ENCODE measurements around the gene EDA.
"Not testable (repeated sequence)": the region's sequence is repeated elsewhere in the genome, so short reads cannot be mapped to it uniquely, and the experiment has no call there.

EDA gene

DNA sequence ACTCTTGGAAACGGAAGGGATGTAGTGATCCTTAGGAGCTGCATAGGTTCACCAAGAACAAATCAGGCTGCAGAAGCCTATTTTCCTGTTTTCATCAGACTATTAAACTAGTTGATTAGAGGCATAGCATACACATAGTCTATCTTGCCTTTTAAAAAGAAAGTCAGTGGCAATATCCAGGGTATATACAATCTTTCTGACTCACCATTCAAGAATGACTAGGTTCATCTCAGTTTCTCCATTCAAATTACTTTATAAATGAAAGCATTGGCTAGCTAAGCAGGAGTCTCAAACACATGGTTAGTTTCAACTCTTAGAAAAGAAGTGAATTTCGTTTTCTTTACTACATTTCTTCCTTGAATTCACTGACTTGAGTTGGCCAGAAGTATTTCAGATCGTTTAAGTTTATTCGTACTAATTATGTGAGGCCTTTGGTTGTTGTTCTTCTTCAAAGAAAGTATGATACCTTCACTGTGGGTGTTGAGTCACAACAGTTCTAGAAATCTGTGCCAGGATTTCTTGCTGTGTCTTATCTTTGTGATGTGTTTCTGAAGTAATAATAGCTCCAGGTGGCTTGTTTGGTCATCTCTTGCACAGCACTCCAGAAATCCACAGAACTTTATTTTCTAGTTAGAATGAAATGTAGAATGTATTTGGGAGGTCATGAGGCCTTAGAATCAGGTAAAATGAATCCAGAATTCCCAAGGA lies 345.6 kb downstream of the EDA start:
- DNase-seq: no peak

DNA sequence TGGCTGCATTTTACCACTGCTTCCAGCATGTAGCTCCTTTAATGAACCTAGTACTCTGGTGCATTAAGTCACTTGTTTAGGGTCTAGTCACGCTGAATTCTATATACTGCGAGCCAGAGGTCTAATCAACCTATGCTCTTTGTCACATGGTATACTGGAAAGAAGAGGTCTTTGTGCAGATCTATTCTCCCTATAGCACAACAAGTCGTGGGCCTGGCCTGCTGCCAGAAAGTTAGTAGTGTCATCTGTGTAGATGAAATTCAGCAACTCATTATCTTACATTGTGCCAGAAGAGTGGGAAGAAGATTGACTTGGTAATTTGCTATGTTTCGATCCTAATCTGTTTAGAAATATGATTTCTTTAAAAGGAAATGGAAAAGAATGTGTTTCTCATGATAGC lies 353.0 kb downstream of the EDA start:
- no peak for DNase-seq

DNA sequence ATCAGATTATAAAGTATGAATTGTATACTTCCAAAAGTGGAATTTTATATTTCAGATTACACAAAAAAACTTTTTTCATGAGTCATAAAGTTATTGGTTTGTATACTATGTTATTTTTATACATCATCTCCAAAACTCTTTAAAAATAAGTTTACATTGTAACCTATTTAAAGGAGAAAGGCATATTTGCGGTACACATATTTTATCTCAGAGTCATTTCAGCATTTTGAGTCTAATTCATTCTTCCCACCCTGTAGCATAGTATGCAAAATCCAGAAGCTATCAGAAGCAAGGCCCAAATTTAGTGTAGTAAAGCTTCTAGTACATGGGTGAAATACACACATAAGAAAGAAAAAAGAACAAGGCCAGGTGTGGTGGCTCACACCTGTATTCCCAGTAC lies 353.5 kb downstream of the EDA start:
- DNase-seq: no peak

DNA sequence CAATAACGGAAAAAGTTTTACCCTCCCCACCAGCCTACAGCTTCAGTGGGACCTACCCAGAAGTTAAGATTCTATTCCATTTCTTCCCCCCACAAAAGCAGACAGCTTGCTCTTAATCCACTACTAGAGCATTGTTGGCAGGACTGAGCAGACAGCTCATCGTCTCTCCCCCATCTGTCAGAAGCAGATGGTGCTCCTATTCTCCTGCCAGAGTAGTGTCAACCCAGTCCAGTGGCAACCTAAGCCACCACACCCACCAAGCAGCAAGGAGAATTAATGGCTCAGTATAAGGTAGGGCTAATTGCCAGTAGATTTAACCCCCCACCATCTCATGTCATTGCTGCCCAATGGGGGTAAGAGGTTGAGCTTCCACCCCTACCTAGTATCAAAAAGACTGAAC lies 371.8 kb downstream of the EDA start:
- no peak for DNase-seq

DNA sequence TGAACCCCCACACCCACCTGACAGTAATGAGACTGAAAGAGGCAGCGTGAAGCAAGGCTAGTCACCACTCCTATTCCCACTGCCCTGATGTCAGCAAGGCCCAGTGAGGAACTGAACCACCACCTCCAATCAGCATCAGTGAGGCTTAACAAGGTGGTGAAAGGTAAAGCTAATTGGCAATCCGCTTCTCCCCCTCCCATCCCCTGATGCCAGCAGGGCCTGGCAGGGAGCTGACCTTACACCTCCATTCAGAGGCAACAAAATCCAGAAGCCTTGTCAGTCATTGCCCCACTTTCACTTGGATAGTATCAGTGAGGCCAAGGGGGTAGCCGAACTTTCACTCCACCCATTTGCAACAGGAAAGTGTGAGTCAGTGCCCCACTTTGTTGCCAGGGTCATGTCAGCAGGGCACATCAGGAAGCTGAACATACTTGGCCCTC lies 373.1 kb downstream of the EDA start:
- DNase-seq: no peak

DNA sequence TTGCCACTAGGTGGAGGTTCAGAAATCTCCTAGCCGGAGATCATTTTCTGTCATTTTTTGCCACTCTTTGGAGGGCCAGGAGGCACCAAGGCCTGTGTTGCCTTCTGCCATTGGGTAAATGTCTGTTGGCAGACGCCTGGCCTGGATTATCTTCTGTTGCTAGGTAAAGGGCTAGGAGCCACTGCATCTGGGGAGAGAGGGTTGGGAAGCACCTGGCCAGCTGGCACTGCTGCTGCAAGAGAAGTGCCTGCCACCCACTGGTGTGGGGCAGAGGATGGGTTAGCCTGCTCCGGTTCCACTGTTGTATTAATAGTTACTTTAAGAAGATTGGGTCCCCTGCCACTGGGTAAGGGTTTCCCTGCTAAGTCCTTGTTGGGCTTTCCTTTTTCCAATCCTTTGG lies 375.8 kb downstream of the EDA start:
- no peak for DNase-seq

DNA sequence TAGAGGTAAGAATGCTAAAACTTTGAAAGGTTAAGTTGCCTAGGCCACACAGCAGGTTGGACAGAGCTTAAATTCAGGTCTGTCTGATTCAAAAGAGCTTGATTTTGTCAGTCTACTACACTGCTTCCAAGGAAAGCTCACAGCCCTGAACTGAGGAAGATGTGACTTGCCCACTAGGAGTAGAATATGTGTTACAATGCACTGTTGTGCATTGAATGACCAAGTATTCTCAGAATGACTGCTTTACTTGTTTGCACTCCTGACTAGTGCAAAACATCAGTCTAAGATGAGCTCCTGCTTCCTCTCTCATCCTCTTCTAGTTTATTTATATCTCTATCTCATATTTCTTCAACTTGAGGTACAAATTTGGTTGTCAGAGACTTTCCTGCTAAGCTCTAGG lies 377.6 kb downstream of the EDA start:
- DNase-seq: no peak

DNA sequence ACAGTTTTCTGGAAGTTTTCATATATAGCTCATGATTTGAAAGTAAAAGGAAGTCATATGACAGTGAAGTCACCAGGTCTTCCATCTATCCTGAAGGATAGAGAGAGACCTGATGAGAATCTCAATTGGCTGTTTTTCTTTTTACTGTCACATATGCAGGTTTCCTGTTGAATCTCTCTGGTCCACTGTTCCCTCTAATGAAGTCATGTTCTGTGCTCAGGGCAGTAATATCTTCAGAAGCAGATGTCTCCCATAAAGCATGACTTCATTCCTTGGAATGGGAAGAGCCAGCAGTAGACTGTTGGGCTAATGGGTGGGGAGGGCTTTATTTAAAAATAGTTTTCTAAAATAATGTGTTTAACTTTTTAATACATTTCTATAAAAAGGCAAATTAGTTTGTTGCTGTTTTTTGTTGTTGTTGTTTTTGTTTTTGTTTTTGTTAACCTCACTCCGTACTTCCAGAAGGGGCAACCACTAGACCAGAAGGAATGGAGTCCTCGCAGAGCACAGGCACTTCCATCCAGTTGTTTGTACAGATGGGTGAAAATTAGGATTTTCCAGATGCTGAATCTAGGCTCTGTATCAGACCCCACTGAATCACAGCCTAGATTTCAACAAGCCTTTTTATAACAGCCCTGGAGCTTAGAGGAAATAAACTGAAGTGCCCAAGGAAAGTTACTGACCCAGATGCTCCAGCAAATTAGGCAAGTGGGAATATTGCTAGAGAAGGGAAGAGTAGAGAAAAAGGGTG lies 379.6 kb downstream of the EDA start:
- DNase-seq: no peak

DNA sequence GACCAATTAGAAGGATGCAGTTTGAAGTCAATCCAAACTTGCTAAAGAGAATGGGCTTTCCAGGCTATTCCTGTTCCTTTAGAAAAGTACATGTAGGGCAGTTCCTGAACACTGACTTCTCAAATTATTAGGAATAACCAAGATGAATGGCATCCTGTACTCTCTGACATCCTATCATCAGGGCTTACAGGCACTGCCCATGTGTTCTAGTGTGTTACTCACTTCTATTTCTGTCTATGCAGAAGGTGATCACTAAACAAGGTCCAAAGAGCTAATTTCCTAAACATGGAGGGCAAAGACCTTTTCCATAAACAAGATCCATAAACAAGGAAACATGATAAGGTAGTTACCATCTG lies 380.2 kb downstream of the EDA start:
- no peak for DNase-seq

DNA sequence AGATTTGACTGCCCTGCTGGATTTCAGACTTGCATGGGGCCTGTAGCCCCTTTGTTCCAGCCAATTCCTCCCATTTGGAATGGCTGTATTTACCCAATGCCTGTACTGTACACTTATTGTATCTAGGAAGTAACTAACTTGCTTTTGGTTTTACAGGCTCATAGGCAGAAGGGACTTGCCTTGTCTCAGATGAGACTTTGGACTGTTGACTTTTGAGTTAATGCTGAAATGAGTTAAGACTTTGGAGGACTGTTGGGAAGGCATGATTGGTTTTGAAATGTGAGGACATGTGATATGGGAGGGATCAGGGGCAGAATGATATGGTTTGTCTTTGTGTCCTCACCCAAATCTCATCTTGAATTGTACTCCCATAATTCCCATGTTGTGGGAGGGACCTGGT lies 382.4 kb downstream of the EDA start:
- DNase-seq: not testable (repeated sequence)

DNA sequence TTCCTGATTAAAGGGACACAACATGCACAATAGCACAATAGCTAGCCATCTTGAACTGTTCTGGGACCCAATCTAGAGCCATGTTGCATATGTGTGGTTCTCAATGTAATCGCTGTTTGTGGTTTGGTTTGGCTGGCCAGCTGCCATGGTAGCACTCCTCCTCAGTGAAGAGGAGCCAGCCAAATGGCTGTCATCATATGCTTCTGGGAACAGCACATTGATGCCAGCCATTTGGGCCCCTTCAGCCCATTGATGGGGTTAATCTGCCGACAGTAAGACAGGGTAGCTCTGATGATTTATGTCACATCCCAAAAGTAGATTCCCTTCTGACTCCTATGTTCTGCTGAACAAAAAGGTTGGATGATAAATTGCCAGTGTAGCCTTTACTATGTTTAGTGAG lies 385.4 kb downstream of the EDA start:
- no peak for DNase-seq

DNA sequence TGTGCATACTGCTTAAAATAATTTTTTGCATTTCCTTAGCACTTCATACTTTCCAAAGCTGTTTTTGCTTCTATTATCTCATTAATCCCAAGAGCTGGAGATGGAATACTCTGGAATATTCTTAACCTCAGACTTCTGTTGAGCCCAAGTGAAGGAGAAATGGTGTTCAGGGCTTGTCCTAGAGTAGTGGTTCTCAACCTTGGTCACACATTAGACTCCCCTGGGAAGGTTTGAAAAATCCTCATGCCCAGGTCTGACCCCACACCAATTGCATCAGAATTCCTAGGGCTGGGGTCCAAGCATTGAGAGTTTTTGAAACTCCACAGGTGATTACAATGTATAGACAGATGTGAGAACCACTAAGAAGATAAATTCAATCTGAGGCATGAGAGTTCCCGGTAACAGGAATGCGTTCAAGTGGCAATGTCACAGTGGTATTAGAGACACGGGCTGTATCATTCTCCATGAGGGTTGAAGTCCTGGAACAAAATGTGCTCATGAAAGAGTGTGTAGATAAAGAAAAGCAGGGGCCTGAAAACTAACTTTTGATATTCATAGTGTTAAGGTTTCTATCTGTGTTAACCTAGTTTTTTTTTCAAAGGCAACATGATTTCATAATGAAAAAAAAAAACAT lies 385.9 kb downstream of the EDA start:
- no peak for DNase-seq

DNA sequence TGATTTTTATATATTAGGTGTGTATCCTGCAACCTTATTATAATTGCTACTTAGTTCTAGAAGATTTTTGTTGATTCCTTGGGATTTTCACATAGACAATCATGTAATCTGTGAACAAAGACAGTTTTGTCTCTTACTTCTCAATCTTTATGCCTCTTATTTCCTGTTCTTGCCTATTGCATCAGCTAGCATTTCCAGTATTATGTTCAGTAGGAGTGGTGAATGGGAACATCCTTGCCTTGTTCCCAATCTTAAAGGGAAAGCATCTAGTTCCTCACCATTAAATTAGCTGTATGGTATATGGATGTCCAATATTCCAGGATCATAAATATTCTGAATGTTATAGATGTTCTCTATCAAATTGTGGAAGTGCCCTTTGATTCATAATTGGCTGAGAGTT lies 392.0 kb downstream of the EDA start:
- no peak for DNase-seq

DNA sequence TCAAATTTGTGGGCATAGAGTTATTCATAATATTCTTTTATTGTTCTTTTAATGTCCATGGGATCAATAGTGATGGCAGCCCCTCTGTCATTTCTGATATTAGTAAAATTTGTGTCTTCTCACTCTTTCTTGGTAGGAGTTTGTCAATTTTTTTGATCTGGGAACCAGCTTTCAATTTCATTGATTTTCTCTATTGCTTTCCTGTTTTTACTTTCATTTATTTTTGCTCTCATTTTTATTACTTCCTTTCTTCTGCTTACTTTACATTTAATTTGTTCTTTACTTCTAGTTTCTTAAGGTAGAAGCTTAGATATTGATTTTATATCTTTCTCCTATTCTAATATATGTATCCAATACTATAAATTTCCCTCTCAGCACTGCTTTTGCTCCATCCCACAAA lies 393.1 kb downstream of the EDA start:
- DNase-seq: no peak

DNA sequence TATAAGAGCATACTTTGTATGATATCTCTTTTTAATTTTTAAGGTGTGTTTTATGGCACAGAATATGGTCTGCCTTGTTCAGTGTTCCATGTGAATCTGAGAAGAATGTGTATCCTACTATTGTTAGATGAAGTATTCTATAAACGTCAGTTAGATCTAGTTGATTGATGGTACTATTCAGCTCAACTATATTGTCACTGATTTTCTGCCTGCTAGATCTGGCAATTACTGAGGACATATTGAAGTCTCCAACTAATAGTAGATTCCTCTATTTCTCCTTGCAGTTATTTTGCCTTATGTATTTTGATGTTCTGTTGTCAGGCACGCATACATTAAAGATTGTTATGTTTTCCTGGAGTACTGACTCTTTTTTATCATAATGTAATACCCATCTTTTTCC lies 394.1 kb downstream of the EDA start:
- DNase-seq: no peak

DNA sequence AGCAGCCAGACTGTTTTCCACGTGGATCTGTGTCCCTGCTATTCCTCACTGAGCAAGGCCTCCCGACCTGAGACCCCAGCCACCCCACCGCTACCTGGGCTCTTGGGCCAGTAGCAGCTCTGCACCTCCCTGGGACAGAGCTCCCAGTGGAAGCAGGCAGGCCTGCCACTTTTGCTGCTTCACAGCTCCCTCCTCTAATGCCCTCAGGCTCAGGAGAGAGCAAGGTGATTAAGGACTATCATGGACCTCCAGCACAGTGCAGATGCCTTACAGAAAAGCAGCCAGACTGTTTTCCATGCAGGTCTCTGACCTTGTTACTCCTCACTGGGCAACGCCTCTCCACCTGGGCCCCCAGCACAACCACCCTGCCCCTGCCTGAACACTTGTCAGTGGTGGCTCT lies 396.8 kb downstream of the EDA start:
- DNase-seq: no peak

DNA sequence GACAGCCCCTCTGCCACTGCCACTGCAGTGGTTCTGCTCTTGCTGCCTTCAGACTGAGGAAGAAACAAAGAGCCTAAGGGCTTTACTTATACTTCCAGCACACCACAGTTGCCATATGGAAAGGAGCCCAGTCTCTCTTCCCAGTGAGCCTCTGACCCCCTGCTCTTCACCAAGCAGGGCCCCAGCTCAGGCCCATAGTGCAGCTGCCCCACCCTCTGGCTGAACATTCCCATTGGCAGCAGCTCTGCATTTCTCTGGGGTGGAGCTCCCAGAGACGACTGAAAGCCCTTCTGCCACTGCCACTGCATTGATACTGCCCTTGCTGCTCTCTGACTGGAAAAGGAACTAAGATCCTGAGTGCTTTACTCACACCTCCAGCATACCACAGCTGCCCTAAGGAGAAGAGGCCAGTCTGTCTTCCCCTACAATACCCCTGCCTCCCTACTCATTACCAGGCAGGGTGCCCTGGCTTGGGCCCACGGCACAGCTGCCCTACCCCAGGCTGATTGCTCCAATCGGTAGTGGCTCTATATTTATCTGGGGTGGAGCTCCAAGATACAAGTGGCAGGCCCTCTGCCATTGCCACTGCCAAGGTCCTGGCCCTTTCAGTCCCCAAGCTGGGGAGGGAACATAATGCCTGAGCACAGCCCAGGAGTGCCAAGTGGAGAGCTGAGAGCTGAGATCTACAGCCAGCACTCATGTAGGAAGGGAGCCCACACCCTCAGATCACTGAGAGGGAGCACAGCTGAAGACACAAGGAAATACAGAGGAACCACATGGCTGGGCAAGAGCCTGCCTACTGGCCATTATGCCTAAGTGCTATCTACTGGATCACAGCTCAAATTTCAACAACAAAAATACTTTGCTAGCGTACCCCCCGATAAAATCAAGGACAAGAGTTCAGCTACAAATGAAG lies 397.8 kb downstream of the EDA start:
- DNase-seq: no peak

DNA sequence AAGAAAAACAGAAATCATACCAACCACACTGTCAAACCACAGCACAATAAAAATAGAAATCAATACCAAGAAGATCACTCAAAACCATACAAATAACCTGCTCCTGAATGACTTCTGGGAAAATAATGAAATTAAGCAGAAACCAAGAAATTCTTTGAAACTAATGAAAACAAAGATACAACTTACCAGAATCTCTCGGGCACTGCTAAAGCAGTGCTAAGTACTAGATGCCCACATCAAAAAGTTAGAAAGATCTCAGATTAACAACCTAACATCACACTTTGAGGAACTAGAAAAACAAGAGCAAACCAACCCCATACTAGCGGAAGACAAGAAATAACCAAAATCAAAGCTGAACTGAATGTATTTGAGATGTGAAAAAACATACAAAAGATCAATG lies 400.6 kb downstream of the EDA start:
- DNase-seq: no peak

DNA sequence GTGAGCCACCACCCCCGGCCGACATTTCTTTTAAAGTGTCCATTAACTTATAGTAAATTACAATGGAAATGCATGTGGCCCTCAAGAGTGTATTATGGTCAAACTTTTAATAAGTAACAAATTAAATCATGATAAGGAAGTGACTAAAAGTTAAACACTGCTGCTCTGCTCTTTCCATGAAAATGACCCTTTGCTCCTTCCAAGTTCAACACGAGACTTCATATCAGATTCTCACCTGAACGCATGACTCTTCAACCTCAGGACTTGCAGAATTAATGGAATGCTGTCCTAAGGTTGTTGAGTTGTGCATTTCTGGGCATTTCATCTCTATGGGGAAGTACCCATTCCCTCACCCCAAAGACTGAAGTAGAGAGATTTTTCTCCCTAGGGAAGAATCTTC lies 406.7 kb downstream of the EDA start:
- no peak for DNase-seq

DNA sequence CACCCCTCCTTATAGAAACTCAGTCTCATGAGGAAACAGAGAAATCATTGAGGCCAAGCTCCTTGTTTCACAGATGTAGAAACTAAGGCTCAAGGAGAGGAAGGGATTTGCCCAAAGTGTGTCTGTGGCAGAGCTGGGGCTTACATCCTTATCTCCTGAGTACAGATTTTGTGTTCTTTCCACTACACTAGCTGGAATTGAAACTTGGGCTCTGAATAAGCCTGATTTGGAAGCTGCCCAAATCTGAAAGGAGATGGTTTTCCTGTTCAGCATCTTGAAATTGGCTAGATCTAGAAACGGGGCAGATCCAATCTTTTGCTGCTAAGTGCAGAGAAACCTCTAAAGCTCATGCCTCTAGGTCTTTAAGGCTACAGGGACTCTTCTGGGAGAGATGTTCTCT lies 409.6 kb downstream of the EDA start:
- DNase-seq: no peak

DNA sequence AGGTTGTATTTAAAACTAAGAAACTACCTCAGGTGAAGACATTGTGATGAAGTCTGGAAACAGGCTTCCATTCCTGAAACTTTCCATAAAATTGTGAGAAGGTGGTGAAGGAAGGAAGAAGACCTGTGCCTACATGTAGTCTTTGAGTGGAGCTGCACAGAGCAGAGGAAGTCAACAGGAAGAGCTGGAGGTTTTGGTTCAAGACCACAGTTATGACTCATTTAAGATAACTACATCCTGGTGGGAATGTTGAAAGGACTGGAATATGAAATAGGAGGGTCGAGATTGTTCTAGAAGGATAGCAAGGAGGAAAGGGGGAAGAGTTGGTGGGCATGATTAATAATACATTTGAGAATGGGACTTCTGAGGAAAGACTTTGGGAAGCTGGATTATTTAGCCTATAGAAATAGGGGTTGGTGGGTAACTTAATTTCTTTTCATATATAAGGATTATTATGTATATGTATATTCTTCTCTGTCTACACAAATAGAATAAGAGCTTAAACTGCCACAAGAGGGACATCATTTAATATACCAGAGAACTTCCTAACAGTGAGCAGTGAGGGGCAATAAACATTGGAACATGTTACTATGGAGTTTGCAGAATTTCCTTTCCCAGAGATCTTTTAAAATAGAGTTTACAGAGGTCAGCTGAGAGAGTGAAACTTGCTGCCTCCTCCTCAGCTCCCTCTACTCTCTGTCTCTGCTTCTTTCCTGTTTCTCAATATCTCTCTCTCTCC lies 410.4 kb downstream of the EDA start:
- no peak for DNase-seq

DNA sequence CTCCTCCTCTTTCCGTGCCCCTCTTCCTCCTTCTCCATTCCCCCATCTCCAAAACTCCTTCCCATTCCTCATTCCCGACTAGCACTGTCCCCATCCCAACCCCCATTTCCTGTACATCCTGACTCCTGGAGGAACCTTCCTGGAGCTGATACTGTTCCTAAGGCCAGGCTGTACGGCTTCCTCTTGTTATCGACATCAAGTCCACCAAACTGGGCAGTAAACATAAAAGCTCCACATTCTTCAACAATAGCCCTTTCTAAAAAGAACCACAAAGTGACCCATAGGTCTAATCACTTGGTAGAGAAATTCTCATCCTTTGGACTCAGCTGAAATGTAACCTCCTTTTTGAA lies 410.9 kb downstream of the EDA start:
- DNase-seq: no peak

DNA sequence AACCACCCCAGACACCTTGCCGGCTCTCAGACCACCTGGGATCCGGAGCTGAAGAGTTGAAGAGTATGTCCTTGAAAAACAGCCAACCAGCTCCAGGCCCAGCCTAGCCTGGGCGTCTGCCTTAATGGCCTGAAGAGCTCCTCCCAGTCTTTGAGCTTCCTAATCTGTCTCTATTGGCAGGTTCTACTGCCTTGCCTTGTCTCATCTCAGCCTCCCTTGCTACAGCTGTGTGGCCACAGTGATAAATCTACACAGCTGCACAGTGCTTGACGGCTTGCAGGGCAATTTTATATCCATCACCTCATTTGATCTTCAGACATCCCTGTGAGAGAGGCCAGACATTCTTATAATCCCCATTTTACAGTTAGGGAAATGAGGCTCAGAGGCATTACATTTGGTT lies 413.9 kb downstream of the EDA start:
- no peak for DNase-seq

Measured in activated gamma-delta T cell (primary cell).